OCI-LY1 (cell line): ENCODE results near the gene POU2F1.

Experiments
- H2AFZ ChIP-seq: fragments of 200-600 bp; sonication (generic), shearing (Covaris generic); 2 replicates; pipeline ENCODE4 v1.6.0; 2014; ENCODE audit warnings: antibody characterized with exemption, mild to moderate bottlenecking, low read length
- H3F3A ChIP-seq: fragments of 200-600 bp; sonication (generic), shearing (Covaris generic); 2 replicates; pipeline ENCODE4 v1.6.0; 2014; ENCODE audit warnings: mild to moderate bottlenecking, antibody characterized with exemption, low read length, moderate library complexity; ENCODE audit not compliant: insufficient read depth
- H3K27ac ChIP-seq: fragments of 200-600 bp; sonication (generic); 2 replicates; pipeline ENCODE4 v1.5.1; 2014; ENCODE audit warnings: low read length, mixed run types, mild to moderate bottlenecking, low read depth; ENCODE audit not compliant: poor library complexity, severe bottlenecking
- H3K27me3 ChIP-seq: fragments of 200-600 bp; sonication (generic); 2 replicates; pipeline ENCODE4 v1.6.0; 2014; ENCODE audit warnings: antibody characterized with exemption, mild to moderate bottlenecking, low read length, moderate library complexity; ENCODE audit not compliant: insufficient read depth
- H3K36me3 ChIP-seq: fragments of 200-600 bp; sonication (generic); 2 replicates; pipeline ENCODE4 v1.6.1; 2014; ENCODE audit warnings: mild to moderate bottlenecking, antibody characterized with exemption, low read length, moderate library complexity, mixed read lengths; ENCODE audit not compliant: insufficient read depth
- H3K4me1 ChIP-seq: fragments of 200-600 bp; sonication (generic); 2 replicates; pipeline ENCODE4 v1.5.1; 2014; ENCODE audit warnings: mild to moderate bottlenecking, low read length, moderate library complexity; ENCODE audit not compliant: insufficient read depth, severe bottlenecking
- H3K4me2 ChIP-seq: fragments of 200-600 bp; sonication (generic), shearing (Covaris generic); 2 replicates; pipeline ENCODE4 v1.6.1; 2014; ENCODE audit warnings: low read length
- H3K4me3 ChIP-seq: fragments of 200-600 bp; sonication (generic); 2 replicates; pipeline ENCODE4 v1.5.1; 2014; ENCODE audit warnings: low read length, low read depth, mild to moderate bottlenecking, mixed read lengths; ENCODE audit not compliant: poor library complexity, severe bottlenecking
- H3K79me2 ChIP-seq: fragments of 200-600 bp; shearing (Covaris generic); 2 replicates; pipeline ENCODE4 v1.6.1; 2016; ENCODE audit warnings: mixed run types, low read length, mixed read lengths; ENCODE audit not compliant: insufficient read depth
- H3K9ac ChIP-seq: fragments of 200-600 bp; sonication (generic), shearing (Covaris generic); 2 replicates; pipeline ENCODE4 v1.6.1; 2014; ENCODE audit warnings: mild to moderate bottlenecking, low read length, mixed read lengths
- H3K9me2 ChIP-seq: fragments of 200-600 bp; sonication (generic), shearing (Covaris generic); 2 replicates; pipeline ENCODE4 v1.6.1; 2014; ENCODE audit warnings: low read depth, mild to moderate bottlenecking, low read length, mixed read lengths
- H3K9me3 ChIP-seq: fragments of 200-600 bp; shearing (Covaris generic); 2 replicates; pipeline ENCODE4 v1.6.1; 2014; ENCODE audit warnings: low read length, mixed read lengths
- H4K20me1 ChIP-seq: fragments of 200-600 bp; sonication (generic), shearing (Covaris generic); 2 replicates; pipeline ENCODE4 v1.6.0; 2016; ENCODE audit warnings: mild to moderate bottlenecking, low read length; ENCODE audit not compliant: insufficient read depth
- EZH2 ChIP-seq: fragments of 200-600 bp; sonication (generic), shearing (Covaris generic); IDR thresholded peaks from 2 replicates; pipeline ENCODE4 v1.8.0; 2017; ENCODE audit warnings: borderline replicate concordance, mixed run types, mild to moderate bottlenecking, antibody characterized with exemption, low read length, moderate library complexity, mixed read lengths
- TF ChIP-seq, protein P1 (sequence below): fragments of 200-600 bp; sonication (generic), shearing (Covaris generic); IDR thresholded peaks from 2 replicates; pipeline ENCODE4 v1.5.1; 2017; ENCODE audit warnings: mild to moderate bottlenecking, antibody characterized with exemption, low read length, moderate library complexity, mixed read lengths

The POU2F1 gene

DNA sequence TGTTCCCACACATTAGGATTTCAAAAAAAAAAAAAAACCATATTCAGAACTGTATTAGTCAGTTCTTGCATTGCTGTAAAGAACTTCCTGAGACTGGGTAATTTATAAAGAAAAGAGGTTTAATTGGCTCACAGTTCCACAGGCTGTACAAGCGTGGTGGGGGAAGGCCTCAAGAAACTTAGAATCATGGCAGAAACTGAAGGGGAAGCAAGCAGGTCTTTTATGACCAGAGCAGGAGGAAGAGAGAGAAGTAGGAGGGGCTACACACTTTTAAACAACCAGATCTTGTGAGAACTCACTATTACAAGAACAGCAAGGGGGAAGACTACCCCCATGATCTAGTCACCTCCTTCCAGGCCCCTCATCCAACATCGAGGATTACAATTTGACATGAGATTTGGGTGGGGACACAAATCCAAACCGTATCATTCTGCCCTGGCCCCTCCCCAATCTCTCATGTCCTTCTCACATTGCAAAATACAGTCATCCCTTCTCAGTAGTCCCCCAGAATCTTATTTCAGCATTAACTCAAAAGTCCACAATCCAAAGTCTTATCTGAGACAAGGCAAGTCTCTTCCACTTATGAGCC lies 51.8 kb downstream of the POU2F1 start:
- Histone ChIP-seq H3K4me1 (peaks cover 72% of the 10 kb centered on the region), H3F3A (no peaks in the 10 kb centered on the region), H3K9me3 (no peaks in the 10 kb centered on the region), H3K9me2 (no peaks in the 10 kb centered on the region), H3K9ac (no peak overlapping the region; the same call in 1 of the 2 replicates), H3K36me3 (no peaks in the 10 kb centered on the region), H2AFZ (no peak overlapping the region), H3K27ac (peak overlapping the region; percentile 41), H3K4me3 (no peak overlapping the region), H3K27me3 (no peaks in the 10 kb centered on the region), H3K4me2 (no peak overlapping the region; the same call in 1 of the 2 replicates), H3K79me2 (no peaks in the 10 kb centered on the region), H4K20me1 (no peaks in the 10 kb centered on the region)
- TF ChIP-seq EZH2: no peak
- TF ChIP-seq, protein P1, sequence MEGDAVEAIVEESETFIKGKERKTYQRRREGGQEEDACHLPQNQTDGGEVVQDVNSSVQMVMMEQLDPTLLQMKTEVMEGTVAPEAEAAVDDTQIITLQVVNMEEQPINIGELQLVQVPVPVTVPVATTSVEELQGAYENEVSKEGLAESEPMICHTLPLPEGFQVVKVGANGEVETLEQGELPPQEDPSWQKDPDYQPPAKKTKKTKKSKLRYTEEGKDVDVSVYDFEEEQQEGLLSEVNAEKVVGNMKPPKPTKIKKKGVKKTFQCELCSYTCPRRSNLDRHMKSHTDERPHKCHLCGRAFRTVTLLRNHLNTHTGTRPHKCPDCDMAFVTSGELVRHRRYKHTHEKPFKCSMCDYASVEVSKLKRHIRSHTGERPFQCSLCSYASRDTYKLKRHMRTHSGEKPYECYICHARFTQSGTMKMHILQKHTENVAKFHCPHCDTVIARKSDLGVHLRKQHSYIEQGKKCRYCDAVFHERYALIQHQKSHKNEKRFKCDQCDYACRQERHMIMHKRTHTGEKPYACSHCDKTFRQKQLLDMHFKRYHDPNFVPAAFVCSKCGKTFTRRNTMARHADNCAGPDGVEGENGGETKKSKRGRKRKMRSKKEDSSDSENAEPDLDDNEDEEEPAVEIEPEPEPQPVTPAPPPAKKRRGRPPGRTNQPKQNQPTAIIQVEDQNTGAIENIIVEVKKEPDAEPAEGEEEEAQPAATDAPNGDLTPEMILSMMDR: no peak

DNA sequence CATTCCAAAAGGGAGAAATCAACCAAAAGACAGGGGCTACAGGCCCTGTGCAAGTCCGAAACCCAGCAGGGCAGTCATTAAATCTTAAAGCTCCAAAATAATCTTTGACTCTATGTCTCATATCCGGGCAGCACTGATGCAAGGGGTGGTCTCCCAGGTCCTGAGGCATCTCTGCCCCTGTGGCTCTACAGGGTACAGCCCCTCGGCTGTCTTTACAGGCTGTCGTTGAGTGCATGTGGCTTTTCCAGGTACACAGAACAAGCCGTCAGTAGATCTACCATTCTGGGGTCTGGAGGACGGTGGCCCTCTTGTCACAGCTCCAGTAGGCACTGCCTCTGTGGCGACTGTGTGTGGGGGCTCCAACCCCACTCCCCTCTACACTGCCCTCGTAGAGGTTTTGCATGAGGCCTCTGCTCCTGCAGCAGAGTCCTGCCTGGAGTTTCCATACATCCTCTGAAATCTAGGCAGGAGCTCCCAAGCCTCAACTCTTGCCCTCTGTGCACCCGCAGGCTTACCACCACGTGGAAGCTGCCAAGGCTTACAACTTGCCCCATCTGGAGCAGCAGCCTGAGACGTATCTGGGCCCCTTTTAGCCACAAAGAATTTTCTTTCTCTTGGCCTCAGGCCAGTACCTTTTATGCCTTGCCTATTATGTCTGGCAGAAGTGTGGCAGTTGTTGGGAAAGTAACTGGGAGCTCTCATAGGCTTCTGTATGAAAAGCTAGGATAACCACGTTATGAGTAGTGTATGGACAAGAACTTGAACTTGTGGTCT lies 52.5 kb downstream of the POU2F1 start:
- TF ChIP-seq EZH2: no peak
- TF ChIP-seq, protein P1: no peak
- Histone ChIP-seq H3K4me2 (peak overlapping the region; percentile 11; the same call in 1 of the 2 replicates), H3K4me3 (no peak overlapping the region), H3K79me2 (no peaks in the 10 kb centered on the region), H3K27ac (peak overlapping the region; percentile 41), H2AFZ (no peak overlapping the region), H3K9me3 (no peaks in the 10 kb centered on the region), H3K9ac (no peak overlapping the region; the same call in 1 of the 2 replicates), H3K9me2 (no peaks in the 10 kb centered on the region), H3K27me3 (no peaks in the 10 kb centered on the region), H3F3A (no peaks in the 10 kb centered on the region), H3K36me3 (no peaks in the 10 kb centered on the region), H3K4me1 (peaks cover 68% of the 10 kb centered on the region), H4K20me1 (no peaks in the 10 kb centered on the region)

DNA sequence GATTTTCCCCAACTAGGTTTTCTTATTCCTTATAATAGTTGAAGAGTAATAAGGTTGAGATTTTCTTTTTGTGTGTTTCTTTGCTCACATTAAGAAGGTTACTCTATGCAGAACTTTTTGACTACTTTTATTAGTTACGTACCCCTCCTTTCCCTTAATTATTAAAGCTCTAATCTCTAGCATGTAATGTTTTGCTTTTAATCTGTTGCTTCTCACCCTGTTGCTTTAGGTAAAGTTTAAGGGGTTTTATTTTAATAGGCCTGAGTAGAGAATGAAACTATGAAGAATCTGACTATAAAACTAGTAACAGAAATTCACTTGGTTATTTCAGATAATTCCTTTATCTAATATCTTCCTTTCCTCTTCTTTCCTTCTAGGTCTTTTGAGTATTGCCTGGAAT lies 53.4 kb downstream of the POU2F1 start:
- H3K79me2 ChIP-seq: no peaks in the 10 kb centered on the region
- H3K4me2 ChIP-seq: no peak overlapping the region
- peak overlapping the region; percentile 41 for H3K27ac ChIP-seq

More for the DNA sequence above, 53.4 kb downstream of the POU2F1 start:
- H3K36me3 ChIP-seq: no peaks in the 10 kb centered on the region
- TF ChIP-seq EZH2: no peak
- TF ChIP-seq, protein P1: no peak
- no peaks in the 10 kb centered on the region for H3F3A ChIP-seq
- no peaks in the 10 kb centered on the region for H3K27me3 ChIP-seq
- no peak overlapping the region for H3K9ac ChIP-seq
- H3K9me2 ChIP-seq: no peaks in the 10 kb centered on the region
- H3K4me3 ChIP-seq: no peak overlapping the region
- no peak overlapping the region for H2AFZ ChIP-seq
- H4K20me1 ChIP-seq: no peaks in the 10 kb centered on the region
- H3K4me1 ChIP-seq: peaks cover 60% of the 10 kb centered on the region
- no peaks in the 10 kb centered on the region for H3K9me3 ChIP-seq
